ENCODE data around the gene ADAM22.

- TF ChIP-seq CTCF (IDR thresholded peaks at IDR 0.05; ENCODE audit: borderline replicate concordance, extremely low read depth, low read length, poor library complexity, severe bottlenecking) = no peak
- no peak for TF ChIP-seq EZH2 (IDR thresholded peaks at IDR 0.05; ENCODE audit: borderline replicate concordance, low read depth, low read length, severe bottlenecking)
These were observed 87.1 kb downstream of the ADAM22 start for GRCh38 chr7:88020953-88021665.
